ENCODE data around the gene FN3KRP. TPM values are rescaled to one million over a fixed set of nuclear protein-coding genes. Genes with fewer than 3 reads are reported as not detected.
A peak's percentile ranks its signal among the peaks of the same experiment; 100 is the strongest.

The FN3KRP gene
- total and polyA plus RNA-seq, 2 of the 13 experiments (the other 11 are each of a cell fraction or from before 2014, with no cell fraction given), result 22.4 to 28.2 TPM

- WGBS (ENCODE audit: low lambda C conversion rate), result 30% methylated on average over 12 of the region's 13 CpGs
- peaks cover under 1 to 23% of the 10 kb centered on the region in 2 experiments; a peak in 3 of 5 replicates for H3K27me3 ChIP-seq (ENCODE audit: control insufficient read depth in 1 of 2, insufficient read depth in 2 of 2, low read length in 2 of 2)
- peak overlapping the region; percentile 26 to 60 (median 27) for H3K4me3 ChIP-seq (replicated peaks in 1 of 3; ENCODE audit: insufficient read depth in 1 of 3, low read depth in 2 of 3, low read length in 3 of 3)
- H3K27ac ChIP-seq (ENCODE audit: extremely low read length, insufficient read depth, low read length), result no peak overlapping the region
- no TSS peak for BruUV-seq (replicated peaks)
- H3K36me3 ChIP-seq (replicated peaks in 1 of 2; ENCODE audit: control insufficient read depth in 1 of 2, insufficient read depth in 2 of 2, low read length in 2 of 2), result no peaks in the 10 kb centered on the region
- H3K9ac ChIP-seq (ENCODE audit: insufficient read depth, low read depth, low read length), result no peak overlapping the region
- no peaks in the 10 kb centered on the region for H4K20me1 ChIP-seq (ENCODE audit: insufficient read depth, low read length)
- intact Hi-C loops (cut with micrococcal nuclease; ENCODE audit: unreplicated experiment) (loop anchor here (1.0 kb wide), 1 partner anchor 33 kb away; no protein-coding TSS in a partner anchor), in situ Hi-C loops (cut with HindIII; ENCODE audit: extremely low pct_ligation_motif_present, low pct_unique_long_range_greater_than_20kb) (no loop called here)
- peak overlapping the region; percentile 84 for H3K4me2 ChIP-seq (ENCODE audit: low read depth, low read length)
- H3K4me1 ChIP-seq (ENCODE audit: insufficient read depth, low read length), result peaks cover 63% of the 10 kb centered on the region
- H3K79me2 ChIP-seq (ENCODE audit: insufficient read depth, low read length), result no peaks in the 10 kb centered on the region
- H2AFZ ChIP-seq (ENCODE audit: low read length), result no peak overlapping the region
- no peaks in the 10 kb centered on the region for H3K9me3 ChIP-seq (ENCODE audit: low read length)
- ATAC-seq (peak; percentile 6; the same call in 2 of the 3 replicates), DNase-seq (ENCODE audit: low spot score) (no peak), FAIRE-seq (no peak)
- ChIA-PET CTCF (ENCODE audit: low intra/inter-chr PET ratio, low total read pairs) (no interaction called here), POLR2A (no interaction called here)
- no peak for TF ChIP-seq ZNF235 (CRISPR knock-in tag; IDR thresholded peaks at IDR 0.05; ENCODE audit: borderline replicate concordance)
- TF ChIP-seq DBP (CRISPR knock-in tag; IDR thresholded peaks at IDR 0.05; ENCODE audit: not compliant biosample characterization), result no peak
- TF ChIP-seq WIZ (CRISPR knock-in tag; IDR thresholded peaks at IDR 0.05), result no peak
- no peak for TF ChIP-seq ZNF333 (CRISPR knock-in tag; IDR thresholded peaks at IDR 0.05; ENCODE audit: borderline replicate concordance)
- TF ChIP-seq ZSCAN21 (CRISPR knock-in tag; IDR thresholded peaks at IDR 0.05; ENCODE audit: borderline replicate concordance), result no peak
- no peak for TF ChIP-seq ZNF574 (CRISPR knock-in tag; IDR thresholded peaks at IDR 0.05)
- TF ChIP-seq ZNF761 (CRISPR knock-in tag; conservative IDR thresholded peaks at IDR 0.05), result 0 out of 2 replicates have a peak, but pooled peaks have one; percentile 14
- no peak for TF ChIP-seq ARNTL (CRISPR knock-in tag; IDR thresholded peaks at IDR 0.05)
- TF ChIP-seq CREBL2 (CRISPR knock-in tag; IDR thresholded peaks at IDR 0.05; ENCODE audit: borderline replicate concordance), result no peak
- TF ChIP-seq ZNF3 (CRISPR knock-in tag; IDR thresholded peaks at IDR 0.05), result no peak
- no peak for TF ChIP-seq ZMAT3 (CRISPR knock-in tag; conservative IDR thresholded peaks at IDR 0.05)
- TF ChIP-seq FOSL1 (CRISPR knock-in tag; IDR thresholded peaks at IDR 0.05; ENCODE audit: borderline replicate concordance), result no peak
- TF ChIP-seq, protein P1, sequence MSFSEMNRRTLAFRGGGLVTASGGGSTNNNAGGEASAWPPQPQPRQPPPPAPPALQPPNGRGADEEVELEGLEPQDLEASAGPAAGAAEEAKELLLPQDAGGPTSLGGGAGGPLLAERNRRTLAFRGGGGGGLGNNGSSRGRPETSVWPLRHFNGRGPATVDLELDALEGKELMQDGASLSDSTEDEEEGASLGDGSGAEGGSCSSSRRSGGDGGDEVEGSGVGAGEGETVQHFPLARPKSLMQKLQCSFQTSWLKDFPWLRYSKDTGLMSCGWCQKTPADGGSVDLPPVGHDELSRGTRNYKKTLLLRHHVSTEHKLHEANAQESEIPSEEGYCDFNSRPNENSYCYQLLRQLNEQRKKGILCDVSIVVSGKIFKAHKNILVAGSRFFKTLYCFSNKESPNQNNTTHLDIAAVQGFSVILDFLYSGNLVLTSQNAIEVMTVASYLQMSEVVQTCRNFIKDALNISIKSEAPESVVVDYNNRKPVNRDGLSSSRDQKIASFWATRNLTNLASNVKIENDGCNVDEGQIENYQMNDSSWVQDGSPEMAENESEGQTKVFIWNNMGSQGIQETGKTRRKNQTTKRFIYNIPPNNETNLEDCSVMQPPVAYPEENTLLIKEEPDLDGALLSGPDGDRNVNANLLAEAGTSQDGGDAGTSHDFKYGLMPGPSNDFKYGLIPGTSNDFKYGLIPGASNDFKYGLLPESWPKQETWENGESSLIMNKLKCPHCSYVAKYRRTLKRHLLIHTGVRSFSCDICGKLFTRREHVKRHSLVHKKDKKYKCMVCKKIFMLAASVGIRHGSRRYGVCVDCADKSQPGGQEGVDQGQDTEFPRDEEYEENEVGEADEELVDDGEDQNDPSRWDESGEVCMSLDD (CRISPR knock-in tag; IDR thresholded peaks at IDR 0.05; ENCODE audit: borderline replicate concordance), result no peak
- no peak for TF ChIP-seq ZBTB44 (CRISPR knock-in tag; IDR thresholded peaks at IDR 0.05)
- TF ChIP-seq HNF4G (IDR thresholded peaks at IDR 0.05; ENCODE audit: borderline replicate concordance, low read depth, low read length), result 0 out of 2 replicates have a peak, but pooled peaks have one; percentile 14
- TF ChIP-seq HNF4G (CRISPR knock-in tag; IDR thresholded peaks at IDR 0.05; ENCODE audit: borderline replicate concordance, low read depth), result no peak
Observed at GRCh38 chr17:82704886-82705285, 11.6 kb upstream of the FN3KRP start.
